Esophagus squamous epithelium (tissue), 5 donors: ENCODE data around the gene RHOA. TPM values are rescaled to one million over a fixed set of nuclear protein-coding genes. Genes with fewer than 3 reads are reported as not detected.

Experiments used
- DNase-seq: peaks from one replicate; lab custom pipeline; 2025; lab: John Stamatoyannopoulos, UW
- H3K27ac ChIP-seq, 4 donors: fragments of 200-600 bp; sonication (generic); one replicate each; pipeline ENCODE4 v1.5.1; 2016 to 2019; ENCODE audit warnings: mild to moderate bottlenecking in 1 of 4
- H3K27me3 ChIP-seq, 4 donors: fragments of 200-600 bp; sonication (generic); 1 replicate in 3 of 4; 2 replicates in 1 of 4; pipeline versions ENCODE4 v1.5.1 to v1.6.0; 2017 to 2021; ENCODE audit warnings: antibody characterized with exemption in 1 of 4
- H3K36me3 ChIP-seq, 3 donors: fragments of 200-600 bp; sonication (generic); one replicate each; pipeline ENCODE4 v1.5.1; 2016 to 2019
- H3K4me1 ChIP-seq, 3 donors: fragments of 200-600 bp; sonication (generic); one replicate each; pipeline ENCODE4 v1.5.1; 2017 to 2019
- H3K4me3 ChIP-seq, 4 donors: fragments of 200-600 bp; sonication (generic); 1 replicate in 3 of 4; 2 replicates in 1 of 4; pipeline ENCODE4 v1.5.1; 2016 to 2019; ENCODE audit warnings: mild to moderate bottlenecking in 2 of 4, moderate library complexity in 1 of 4
- H3K9me3 ChIP-seq, 3 donors: fragments of 200-600 bp; sonication (generic); one replicate each; pipeline ENCODE4 v1.5.1; 2016 to 2019
- CTCF ChIP-seq, 6 experiments: fragments of 450-650 bp in 4 of 6; fragments of 200-600 bp in 2 of 6; sonication (generic) in 2 of 6; IDR thresholded peaks; one replicate each; pipeline ENCODE4 v1.5.1; 2016 to 2019; ENCODE audit warnings: antibody characterized with exemption in 6 of 6, mild to moderate bottlenecking in 4 of 6, moderate library complexity in 4 of 6
- POLR2A ChIP-seq, 4 donors: fragments of 450-650 bp; IDR thresholded peaks; one replicate each; pipeline ENCODE4 v1.6.1; 2017; ENCODE audit warnings: antibody characterized with exemption in 4 of 4, mild to moderate bottlenecking in 4 of 4, moderate library complexity in 3 of 4
- WGBS, 2 donors: methylation state at CpG; one replicate each; pipeline ENCODE4 v1.1.5; 2018; 5-methylcytosine and 5-hydroxymethylcytosine counted together
- intact Hi-C: fragments of 100-400 bp; cut with DNase I; formaldehyde crosslinking; loops from one replicate; pipeline ENCODE4 v1.15.0; 2022
- total RNA-seq, 4 donors: library from RNA; depleted of rRNA; stranded (reverse); fragments of >200 nt; gene quantifications; one replicate each; pipeline ENCODE4 v1.1.0, GENCODE V29; 2016
- donor health status: DM: yes; HTN: yes; CAD: no.

The RHOA gene
- total RNA-seq, 4 donors from 2014 or later = 290 to 421 (median 345) TPM

GRCh38 chr3:49341996-49342395 is 69.8 kb downstream of the RHOA start:
- Histone ChIP-seq H3K27ac (peak overlapping the region in 3 of 4 donors; percentile 40 to 96 (median 95)), H3K36me3 (peaks cover 0 to 8% (median 0%) of the 10 kb centered on the region in 3 donors), H3K4me1 (peaks cover 15 to 78% (median 33%) of the 10 kb centered on the region in 3 donors), H3K27me3 (no peaks in the 10 kb centered on the region), H3K4me3 (no peak overlapping the region), H3K9me3 (no peaks in the 10 kb centered on the region)
- 83 to 88% methylated on average over 6 of the region's 6 CpGs for WGBS, 2 donors
- intact Hi-C loops = no loop called here
- DNase-seq = no peak
- TF ChIP-seq POLR2A (IDR thresholded peaks at IDR 0.05) = no peak
- no peak for TF ChIP-seq CTCF (IDR thresholded peaks at IDR 0.05)

- intact Hi-C loops = loop anchor here (10.0 kb wide), 2 partner anchors 105 to 165 kb away; partner anchors contain the start of gene KLHDC8B
- Histone ChIP-seq H3K27ac (peak within 1 kb of the TSS; percentile 89 to 99 (median 96)), H3K4me1 (peaks cover 15 to 65% (median 24%) of the 10 kb centered on the region in 3 donors)
Observed at GRCh38 chr3:49339941-49340800, 71.6 kb downstream of the RHOA start, which contains the start of gene USP4. Gene USP4, minus strand, starts transcription at chr3:49340053. Its CDS starts 29 bp downstream, at chr3:49340024.

GRCh38 chr3:49339581-49339940 is 72.2 kb downstream of the RHOA start:
- H3K36me3 ChIP-seq = peaks cover 1 to 32% (median 10%) of the 10 kb centered on the region in 3 donors
- H3K4me1 ChIP-seq = peaks cover 11 to 59% (median 24%) of the 10 kb centered on the region in 3 donors
- H3K27ac ChIP-seq = peak overlapping the region; percentile 89 to 99 (median 96)
- H3K9me3 ChIP-seq = no peaks in the 10 kb centered on the region
- TF ChIP-seq CTCF (IDR thresholded peaks at IDR 0.05) (no peak), POLR2A (IDR thresholded peaks at IDR 0.05) (no peak)
- H3K27me3 ChIP-seq = no peaks in the 10 kb centered on the region
- no peak for DNase-seq
- intact Hi-C loops = loop anchor here (10.0 kb wide), 2 partner anchors 105 to 165 kb away; partner anchors contain the start of gene KLHDC8B
- 0 to 5% methylated on average over 4 to 6 of the region's 17 CpGs for WGBS, 2 donors
- peak overlapping the region; percentile 70 to 91 (median 83) for H3K4me3 ChIP-seq

More at GRCh38 chr3:49339941-49340800, 71.6 kb downstream of the RHOA start, which contains the start of gene USP4:
- peak; percentile 66 for DNase-seq
- Histone ChIP-seq H3K9me3 (no peaks in the 10 kb centered on the region), H3K27me3 (no peaks in the 10 kb centered on the region), H3K36me3 (peaks cover 0 to 26% (median 6%) of the 10 kb centered on the region in 3 donors), H3K4me3 (peak within 1 kb of the TSS; percentile 70 to 91 (median 83))
- TF ChIP-seq POLR2A (IDR thresholded peaks at IDR 0.05) (peak in 2 of 4 donors; percentile 74 to 86), CTCF (IDR thresholded peaks at IDR 0.05) (peak in 5 of 6 experiments; percentile 36 to 83 (median 47))
- 2 to 11% methylated on average over 16 of the region's 70 CpGs for WGBS, 2 donors

GRCh38 chr3:49333916-49334633 is 77.7 kb downstream of the RHOA start:
- WGBS, 2 donors = 86 to 91% methylated on average over 5 of the region's 5 CpGs
- Histone ChIP-seq H3K27me3 (no peaks in the 10 kb centered on the region), H3K27ac (peak overlapping the region in 1 of 4 donors; percentile 5), H3K4me1 (peaks cover 0 to 33% (median 11%) of the 10 kb centered on the region in 3 donors), H3K4me3 (no peak overlapping the region), H3K36me3 (peaks cover 8 to 87% (median 35%) of the 10 kb centered on the region in 3 donors), H3K9me3 (no peaks in the 10 kb centered on the region)
- DNase-seq = no peak
- intact Hi-C loops = loop anchor here (10.0 kb wide), 2 partner anchors 111 to 159 kb away; partner anchors contain the start of gene KLHDC8B
- TF ChIP-seq POLR2A (IDR thresholded peaks at IDR 0.05) (no peak), CTCF (IDR thresholded peaks at IDR 0.05) (no peak)
